ENCODE measurements around the gene PSME2.

PSME2 gene

GRCh38 chr14:24137529-24138395 is 8.6 kb downstream of the PSME2 start:
- Histone ChIP-seq H2BK12ac (ENCODE audit: low read length) (no peak overlapping the region), H4K12ac (ENCODE audit: low read depth, low read length) (no peak overlapping the region), H3K14ac (ENCODE audit: low read length) (no peak overlapping the region), H4K91ac (ENCODE audit: low read depth, low read length) (no peak overlapping the region), H4K8ac (ENCODE audit: low read depth, low read length) (no peak overlapping the region), H3K4me2 (ENCODE audit: low read length) (no peak overlapping the region), H3K79me2 (ENCODE audit: control insufficient read depth, insufficient read depth, low read length, poor library complexity) (peaks cover 8% of the 10 kb centered on the region), H3K4me3 (ENCODE audit: low read depth, low read length) (no peak overlapping the region), H3K9ac (ENCODE audit: low read length) (no peak overlapping the region), H2AFZ (ENCODE audit: insufficient read depth, low read length, poor library complexity) (no peak overlapping the region), H3K27ac (ENCODE audit: low read depth, low read length) (no peak overlapping the region), H2BK120ac (ENCODE audit: insufficient read depth, low read length, poor library complexity) (no peak overlapping the region), H3K23ac (ENCODE audit: low read length) (no peak overlapping the region), H3K9me3 (ENCODE audit: insufficient read depth, low read depth, low read length) (peaks cover 1% of the 10 kb centered on the region), H3K4ac (ENCODE audit: low read depth, low read length) (no peak overlapping the region), H3K18ac (ENCODE audit: low read length) (no peak overlapping the region), H2AK5ac (ENCODE audit: low read length) (no peak overlapping the region), H2BK5ac (ENCODE audit: low read depth, low read length, poor library complexity) (no peak overlapping the region), H3K36me3 (ENCODE audit: control insufficient read depth in 1 of 2, insufficient read depth in 2 of 2, low read length in 2 of 2) (peaks cover 19% of the 10 kb centered on the region in 2 experiments), H3K27me3 (ENCODE audit: insufficient read depth, low read length) (no peaks in the 10 kb centered on the region), H3K4me1 (ENCODE audit: control insufficient read depth in 1 of 2, insufficient read depth in 2 of 2, low read length in 2 of 2) (peaks cover 6 to 10% of the 10 kb centered on the region in 2 experiments), H3K79me1 (ENCODE audit: low read length) (peaks cover 13% of the 10 kb centered on the region)
- WGBS (ENCODE audit: extremely low coverage, insufficient coverage, insufficient read length), result no CpG with 5 or more reads among the region's 8 CpGs
- no peak for DNase-seq

GRCh38 chr14:24136684-24137528 is 9.5 kb downstream of the PSME2 start:
- peak overlapping the region; percentile 67 for H4K91ac ChIP-seq (ENCODE audit: low read depth, low read length)
- H3K14ac ChIP-seq (ENCODE audit: low read length), result peak overlapping the region; percentile 46
- H3K4me2 ChIP-seq (ENCODE audit: low read length), result peak overlapping the region; percentile 78
- H3K9ac ChIP-seq (ENCODE audit: low read length), result no peak overlapping the region
- peaks cover 1% of the 10 kb centered on the region for H3K9me3 ChIP-seq (ENCODE audit: insufficient read depth, low read depth, low read length)
- no peak overlapping the region for H3K4me3 ChIP-seq (ENCODE audit: low read depth, low read length)
- H3K4me1 ChIP-seq (ENCODE audit: control insufficient read depth in 1 of 2, insufficient read depth in 2 of 2, low read length in 2 of 2), result peaks cover 6 to 10% of the 10 kb centered on the region in 2 experiments
- no peak overlapping the region for H3K4ac ChIP-seq (ENCODE audit: low read depth, low read length)
- H3K79me2 ChIP-seq (ENCODE audit: control insufficient read depth, insufficient read depth, low read length, poor library complexity), result peaks cover 8% of the 10 kb centered on the region
- H3K27ac ChIP-seq (ENCODE audit: low read depth, low read length), result no peak overlapping the region
- H3K23ac ChIP-seq (ENCODE audit: low read length), result no peak overlapping the region
- H2BK120ac ChIP-seq (ENCODE audit: insufficient read depth, low read length, poor library complexity), result no peak overlapping the region
- peak overlapping the region; percentile 54 for H3K18ac ChIP-seq (ENCODE audit: low read length)
- no peak overlapping the region for H2BK5ac ChIP-seq (ENCODE audit: low read depth, low read length, poor library complexity)
- peaks cover 13% of the 10 kb centered on the region for H3K79me1 ChIP-seq (ENCODE audit: low read length)
- peaks cover 19% of the 10 kb centered on the region in 2 experiments for H3K36me3 ChIP-seq (ENCODE audit: control insufficient read depth in 1 of 2, insufficient read depth in 2 of 2, low read length in 2 of 2)
- H2BK12ac ChIP-seq (ENCODE audit: low read length), result no peak overlapping the region
- no CpG with 5 or more reads among the region's 13 CpGs for WGBS (ENCODE audit: extremely low coverage, insufficient coverage, insufficient read length)
- no peak overlapping the region for H4K12ac ChIP-seq (ENCODE audit: low read depth, low read length)
- H2AFZ ChIP-seq (ENCODE audit: insufficient read depth, low read length, poor library complexity), result no peak overlapping the region
- no peaks in the 10 kb centered on the region for H3K27me3 ChIP-seq (ENCODE audit: insufficient read depth, low read length)
- H2AK5ac ChIP-seq (ENCODE audit: low read length), result peak overlapping the region; percentile 20
- DNase-seq, result no peak
- no peak overlapping the region for H4K8ac ChIP-seq (ENCODE audit: low read depth, low read length)

DNA sequence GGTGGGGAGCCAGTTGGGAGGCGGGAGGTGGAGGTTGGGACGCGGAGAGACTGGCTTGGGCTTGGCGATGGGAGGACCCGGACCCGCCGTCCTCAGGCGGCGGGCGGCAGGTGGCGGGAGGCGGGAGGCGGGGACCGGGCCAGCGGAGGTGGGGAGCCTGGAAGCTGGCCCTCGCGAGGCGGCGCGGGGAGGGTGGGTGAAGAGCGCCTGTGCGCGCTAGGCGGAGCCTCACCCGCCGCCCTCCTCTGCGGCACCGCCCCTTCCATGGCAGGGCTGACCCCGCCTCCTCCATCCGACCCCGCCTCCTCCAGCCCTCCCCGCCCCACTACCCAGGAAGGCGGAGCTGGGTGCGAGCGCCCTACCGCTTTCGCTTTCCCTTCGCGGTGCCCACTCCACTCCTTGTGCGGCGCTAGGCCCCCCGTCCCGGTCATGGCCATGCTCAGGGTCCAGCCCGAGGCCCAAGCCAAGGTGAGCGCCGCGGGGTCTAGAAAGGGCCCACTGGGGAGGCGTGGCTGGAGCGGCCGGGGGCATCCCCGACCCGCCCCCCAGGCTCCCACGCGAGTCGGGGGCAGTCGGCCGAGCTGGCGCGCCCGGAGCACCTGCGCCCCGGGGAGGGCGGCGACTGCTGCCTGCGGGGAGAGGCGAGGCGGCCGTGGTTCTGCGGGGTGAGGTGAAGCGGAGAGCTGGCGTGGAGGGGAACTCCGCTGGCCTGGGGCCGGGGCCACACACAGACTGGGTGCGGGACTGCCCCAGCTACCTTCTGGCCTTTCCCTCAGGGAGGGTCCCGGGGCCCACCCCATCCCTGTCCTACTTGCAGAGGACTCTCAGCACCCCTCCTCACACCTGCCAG is 10.4 kb downstream of the PSME2 start, which contains the start of gene PSME1:
Gene PSME1, plus strand, starts transcription at position 361 of the 850 bp plus-strand sequence. Its CDS starts 69 bp downstream, at position 430.
- no CpG with 5 or more reads among the region's 75 CpGs for WGBS (ENCODE audit: extremely low coverage, insufficient coverage, insufficient read length)
- Histone ChIP-seq H4K91ac (ENCODE audit: low read depth, low read length) (peak within 1 kb of the TSS; percentile 67), H3K27ac (ENCODE audit: low read depth, low read length) (no peak within 1 kb of the TSS), H2AFZ (ENCODE audit: insufficient read depth, low read length, poor library complexity) (peak within 1 kb of the TSS; percentile 61), H3K4me2 (ENCODE audit: low read length) (peak within 1 kb of the TSS; percentile 78), H3K9ac (ENCODE audit: low read length) (peak within 1 kb of the TSS; percentile 73), H3K79me2 (ENCODE audit: control insufficient read depth, insufficient read depth, low read length, poor library complexity) (peaks cover 6% of the 10 kb centered on the region), H2BK12ac (ENCODE audit: low read length) (no peak within 1 kb of the TSS), H3K14ac (ENCODE audit: low read length) (peak within 1 kb of the TSS; percentile 46), H3K4ac (ENCODE audit: low read depth, low read length) (no peak within 1 kb of the TSS), H3K27me3 (ENCODE audit: insufficient read depth, low read length) (no peaks in the 10 kb centered on the region), H3K18ac (ENCODE audit: low read length) (peak within 1 kb of the TSS; percentile 54), H3K4me3 (ENCODE audit: low read depth, low read length) (peak within 1 kb of the TSS; percentile 96), H3K79me1 (ENCODE audit: low read length) (peaks cover 9% of the 10 kb centered on the region), H4K8ac (ENCODE audit: low read depth, low read length) (peak within 1 kb of the TSS; percentile 84), H2BK5ac (ENCODE audit: low read depth, low read length, poor library complexity) (no peak within 1 kb of the TSS), H2AK5ac (ENCODE audit: low read length) (peak within 1 kb of the TSS; percentile 20), H3K23ac (ENCODE audit: low read length) (no peak within 1 kb of the TSS), H3K4me1 (ENCODE audit: control insufficient read depth in 1 of 2, insufficient read depth in 2 of 2, low read length in 2 of 2) (peaks cover 6 to 10% of the 10 kb centered on the region in 2 experiments), H3K9me3 (ENCODE audit: insufficient read depth, low read depth, low read length) (peaks cover 1% of the 10 kb centered on the region), H3K36me3 (ENCODE audit: control insufficient read depth in 1 of 2, insufficient read depth in 2 of 2, low read length in 2 of 2) (peaks cover 19% of the 10 kb centered on the region in 2 experiments), H4K12ac (ENCODE audit: low read depth, low read length) (peak within 1 kb of the TSS; percentile 68), H2BK120ac (ENCODE audit: insufficient read depth, low read length, poor library complexity) (peak within 1 kb of the TSS; percentile 59)
- peak; percentile 82 to 88 for DNase-seq

- H3K27me3 ChIP-seq (ENCODE audit: insufficient read depth, low read length), result no peaks in the 10 kb centered on the region
- peaks cover 1% of the 10 kb centered on the region for H3K9me3 ChIP-seq (ENCODE audit: insufficient read depth, low read depth, low read length)
- H3K14ac ChIP-seq (ENCODE audit: low read length), result no peak overlapping the region
Observed at GRCh38 chr14:24135584-24135833, 10.9 kb downstream of the PSME2 start.

More at GRCh38 chr14:24135584-24135833, 10.9 kb downstream of the PSME2 start:
- Histone ChIP-seq H3K4me2 (ENCODE audit: low read length) (peak overlapping the region; percentile 78), H3K4me3 (ENCODE audit: low read depth, low read length) (peak overlapping the region; percentile 96), H3K36me3 (ENCODE audit: control insufficient read depth in 1 of 2, insufficient read depth in 2 of 2, low read length in 2 of 2) (peaks cover 19% of the 10 kb centered on the region in 2 experiments), H2BK12ac (ENCODE audit: low read length) (no peak overlapping the region), H3K18ac (ENCODE audit: low read length) (no peak overlapping the region), H2AK5ac (ENCODE audit: low read length) (no peak overlapping the region), H3K79me1 (ENCODE audit: low read length) (peaks cover 5% of the 10 kb centered on the region), H3K23ac (ENCODE audit: low read length) (no peak overlapping the region), H2AFZ (ENCODE audit: insufficient read depth, low read length, poor library complexity) (peak overlapping the region; percentile 48), H4K8ac (ENCODE audit: low read depth, low read length) (peak overlapping the region; percentile 41), H3K4me1 (ENCODE audit: control insufficient read depth in 1 of 2, insufficient read depth in 2 of 2, low read length in 2 of 2) (peaks cover 6 to 10% of the 10 kb centered on the region in 2 experiments), H3K79me2 (ENCODE audit: control insufficient read depth, insufficient read depth, low read length, poor library complexity) (peaks cover 3% of the 10 kb centered on the region), H3K9ac (ENCODE audit: low read length) (no peak overlapping the region), H4K91ac (ENCODE audit: low read depth, low read length) (no peak overlapping the region), H3K27ac (ENCODE audit: low read depth, low read length) (no peak overlapping the region), H4K12ac (ENCODE audit: low read depth, low read length) (no peak overlapping the region), H2BK120ac (ENCODE audit: insufficient read depth, low read length, poor library complexity) (no peak overlapping the region), H2BK5ac (ENCODE audit: low read depth, low read length, poor library complexity) (no peak overlapping the region), H3K4ac (ENCODE audit: low read depth, low read length) (no peak overlapping the region)
- no peak for DNase-seq
- WGBS (ENCODE audit: extremely low coverage, insufficient coverage, insufficient read length), result no CpG with 5 or more reads among the region's 9 CpGs

All from trophoblast cell (in vitro differentiated cells and primary cell).